CD8-positive, alpha-beta memory T cell (primary cell): ENCODE measurements around the gene EHD3. TPM values are rescaled to one million over a fixed set of nuclear protein-coding genes. Genes with fewer than 3 reads are reported as not detected.

ENCODE experiments used
- CTCF ChIA-PET: fragments of 350-600 bp; sonication (Branson Sonifier 250); formaldehyde crosslinking; loops from one replicate; lab custom pipeline; 2021; ENCODE audit warnings: antibody characterized with exemption; lab: Charles Lee
- POLR2A ChIA-PET: fragments of 350-600 bp; sonication (Branson Sonifier 250); formaldehyde crosslinking; loops from one replicate; lab custom pipeline; 2021; ENCODE audit warnings: antibody characterized with exemption; lab: Charles Lee
- DNase-seq, 5 donors: peaks; one replicate each; pipeline versions ENCODE4 v3.0.0 to v3.0.0-alpha.2; 2020 to 2022; ENCODE audit warnings: mixed read lengths in 1 of 5
- H3K27ac ChIP-seq: one replicate; pipeline ENCODE4 v1.7.0; 2013; ENCODE audit warnings: low read depth, mild to moderate bottlenecking, low read length, moderate library complexity
- H3K27me3 ChIP-seq: 2 replicates; pipeline ENCODE4 v1.7.0; 2013; ENCODE audit warnings: low read length, mild to moderate bottlenecking; ENCODE audit not compliant: insufficient read depth, poor library complexity, severe bottlenecking
- H3K36me3 ChIP-seq: 2 replicates; pipeline ENCODE4 v1.7.0; 2013; ENCODE audit warnings: mild to moderate bottlenecking, low read length, moderate library complexity; ENCODE audit not compliant: insufficient read depth
- H3K4me1 ChIP-seq: 2 replicates; pipeline ENCODE4 v1.7.0; 2013; ENCODE audit warnings: mild to moderate bottlenecking, low read length, moderate library complexity; ENCODE audit not compliant: insufficient read depth
- H3K4me3 ChIP-seq: 2 replicates; pipeline ENCODE4 v1.7.0; 2013; ENCODE audit warnings: mild to moderate bottlenecking, low read length
- H3K9me3 ChIP-seq: 2 replicates; pipeline ENCODE4 v1.7.0; 2013; ENCODE audit warnings: mild to moderate bottlenecking, low read length
- H3K27ac Mint-ChIP-seq, 8 donors: one replicate each; pipeline ENCODE4 v1.8.0; 2020 to 2021; ENCODE audit warnings: mixed read lengths in 8 of 8, mild to moderate bottlenecking in 6 of 8, inconsistent platforms in 3 of 8, moderate library complexity in 3 of 8
- H3K27me3 Mint-ChIP-seq, 2 donors: one replicate each; pipeline ENCODE4 v1.8.0; 2020 to 2021; ENCODE audit warnings: mixed read lengths in 2 of 2, mild to moderate bottlenecking in 1 of 2, moderate library complexity in 1 of 2
- H3K36me3 Mint-ChIP-seq, 3 donors: one replicate each; pipeline ENCODE4 v1.8.0; 2020 to 2021; ENCODE audit warnings: mixed read lengths in 3 of 3, inconsistent platforms in 1 of 3, mild to moderate bottlenecking in 1 of 3
- H3K4me1 Mint-ChIP-seq, 3 donors: one replicate each; pipeline ENCODE4 v1.8.0; 2020 to 2021; ENCODE audit warnings: mixed read lengths in 3 of 3, inconsistent platforms in 1 of 3, mild to moderate bottlenecking in 1 of 3
- H3K4me3 Mint-ChIP-seq, 7 donors: one replicate each; pipeline ENCODE4 v1.8.0; 2020 to 2021; ENCODE audit warnings: mixed read lengths in 7 of 7, mild to moderate bottlenecking in 6 of 7, moderate library complexity in 4 of 7, inconsistent platforms in 2 of 7
- H3K9me3 Mint-ChIP-seq, 5 donors: one replicate each; pipeline ENCODE4 v1.8.0; 2020 to 2022; ENCODE audit warnings: mixed read lengths in 5 of 5, mild to moderate bottlenecking in 3 of 5, moderate library complexity in 2 of 5, inconsistent platforms in 1 of 5
- polyA plus RNA-seq: library from polyadenylated mRNA; unstranded; fragments of 300-500 nt; fragmentation: Illumina TruSeq; gene quantifications from one replicate; pipeline ENCODE4 v1.2.3, GENCODE V29; 2021
- total RNA-seq, 2 experiments: library from RNA; stranded (reverse); gene quantifications; one replicate each; pipeline ENCODE4 v1.2.3, GENCODE V29; 2021

The EHD3 gene
- total and polyA plus RNA-seq, 3 experiments from 2014 or later = 2.3 to 4.3 (median 2.3) TPM

- Mint-ChIP-seq H3K4me1 (peaks cover 17 to 22% (median 17%) of the 10 kb centered on the region in 3 donors), H3K9me3 (no peaks in the 10 kb centered on the region), H3K27me3 (peaks cover 0 to 1% of the 10 kb centered on the region in 2 donors), H3K27ac (no peak overlapping the region), H3K4me3 (no peak overlapping the region), H3K36me3 (peaks cover 3 to 5% (median 4%) of the 10 kb centered on the region in 3 donors)
- Histone ChIP-seq H3K36me3 (no peaks in the 10 kb centered on the region), H3K4me3 (no peak overlapping the region), H3K9me3 (no peaks in the 10 kb centered on the region), H3K27me3 (no peaks in the 10 kb centered on the region), H3K27ac (no peak overlapping the region), H3K4me1 (peaks cover 8% of the 10 kb centered on the region)
- ChIA-PET CTCF (no interaction called here), POLR2A (no interaction called here)
- no peak for DNase-seq
Observed at GRCh38 chr2:31239593-31240177, 5.7 kb downstream of the EHD3 start.

GRCh38 chr2:31240381-31241365 is 6.7 kb downstream of the EHD3 start:
- Histone ChIP-seq H3K4me3 (no peak overlapping the region), H3K27ac (no peak overlapping the region), H3K27me3 (no peaks in the 10 kb centered on the region), H3K4me1 (no peaks in the 10 kb centered on the region), H3K36me3 (no peaks in the 10 kb centered on the region), H3K9me3 (no peaks in the 10 kb centered on the region)
- Mint-ChIP-seq H3K27ac (peak overlapping the region in 2 of 8 donors; percentile 48 to 54), H3K9me3 (no peaks in the 10 kb centered on the region), H3K4me1 (peaks cover 7 to 12% (median 8%) of the 10 kb centered on the region in 3 donors), H3K27me3 (peaks cover 0 to 1% of the 10 kb centered on the region in 2 donors), H3K4me3 (peak overlapping the region in 1 of 7 donors; percentile 23), H3K36me3 (peaks cover 3 to 10% (median 4%) of the 10 kb centered on the region in 3 donors)
- no peak for DNase-seq
- ChIA-PET CTCF (no interaction called here), POLR2A (no interaction called here)

- no peaks in the 10 kb centered on the region for H3K27me3 ChIP-seq
- Mint-ChIP-seq H3K9me3 (no peaks in the 10 kb centered on the region), H3K36me3 (peaks cover 3 to 13% (median 4%) of the 10 kb centered on the region in 3 donors), H3K4me1 (peaks cover 0 to 4% (median 3%) of the 10 kb centered on the region in 3 donors), H3K27ac (no peak overlapping the region), H3K27me3 (peaks cover 0 to 1% of the 10 kb centered on the region in 2 donors), H3K4me3 (no peak overlapping the region)
- ChIA-PET POLR2A (no interaction called here), CTCF (no interaction called here)
- DNase-seq = no peak
- no peaks in the 10 kb centered on the region for H3K4me1 ChIP-seq
- H3K36me3 ChIP-seq = no peaks in the 10 kb centered on the region
- H3K9me3 ChIP-seq = no peaks in the 10 kb centered on the region
- no peak overlapping the region for H3K27ac ChIP-seq
- no peak overlapping the region for H3K4me3 ChIP-seq
Observed at GRCh38 chr2:31241625-31242270, 7.8 kb downstream of the EHD3 start.

- Mint-ChIP-seq H3K4me3 (no peak overlapping the region), H3K4me1 (peaks cover 0 to 4% (median 0%) of the 10 kb centered on the region in 3 donors), H3K36me3 (peaks cover 3 to 19% (median 8%) of the 10 kb centered on the region in 3 donors), H3K9me3 (no peaks in the 10 kb centered on the region), H3K27me3 (peaks cover 0 to 1% of the 10 kb centered on the region in 2 donors), H3K27ac (no peak overlapping the region)
- ChIA-PET POLR2A (no interaction called here), CTCF (no interaction called here)
- H3K9me3 ChIP-seq = no peaks in the 10 kb centered on the region
- H3K36me3 ChIP-seq = no peaks in the 10 kb centered on the region
- no peak overlapping the region for H3K27ac ChIP-seq
- H3K4me1 ChIP-seq = no peaks in the 10 kb centered on the region
- H3K4me3 ChIP-seq = no peak overlapping the region
- no peaks in the 10 kb centered on the region for H3K27me3 ChIP-seq
- DNase-seq = no peak
Observed at GRCh38 chr2:31243053-31243452, 9.1 kb downstream of the EHD3 start.

GRCh38 chr2:31244101-31244500 is 10.1 kb downstream of the EHD3 start:
- Histone ChIP-seq H3K36me3 (no peaks in the 10 kb centered on the region), H3K9me3 (no peaks in the 10 kb centered on the region), H3K27ac (no peak overlapping the region), H3K4me1 (no peaks in the 10 kb centered on the region), H3K27me3 (no peaks in the 10 kb centered on the region), H3K4me3 (no peak overlapping the region)
- no peaks in the 10 kb centered on the region for H3K9me3 Mint-ChIP-seq
- peaks cover 3 to 26% (median 8%) of the 10 kb centered on the region in 3 donors for H3K36me3 Mint-ChIP-seq
- CTCF ChIA-PET = no interaction called here
- no peak overlapping the region for H3K27ac Mint-ChIP-seq
- H3K27me3 Mint-ChIP-seq = no peaks in the 10 kb centered on the region
- H3K4me3 Mint-ChIP-seq = no peak overlapping the region
- H3K4me1 Mint-ChIP-seq = peaks cover 0 to 4% (median 0%) of the 10 kb centered on the region in 3 donors
- POLR2A ChIA-PET = no interaction called here
- no peak for DNase-seq

GRCh38 chr2:31246184-31246852 is 12.4 kb downstream of the EHD3 start:
- no peak overlapping the region for H3K27ac ChIP-seq
- no peak for DNase-seq
- ChIA-PET POLR2A (no interaction called here), CTCF (no interaction called here)
- Mint-ChIP-seq H3K4me1 (peaks cover 0 to 2% (median 0%) of the 10 kb centered on the region in 3 donors), H3K36me3 (peaks cover 6 to 33% (median 8%) of the 10 kb centered on the region in 3 donors), H3K9me3 (no peaks in the 10 kb centered on the region), H3K27me3 (no peaks in the 10 kb centered on the region), H3K4me3 (no peak overlapping the region), H3K27ac (no peak overlapping the region)
- no peaks in the 10 kb centered on the region for H3K9me3 ChIP-seq
- H3K4me3 ChIP-seq = no peak overlapping the region
- H3K4me1 ChIP-seq = no peaks in the 10 kb centered on the region
- H3K27me3 ChIP-seq = no peaks in the 10 kb centered on the region
- no peaks in the 10 kb centered on the region for H3K36me3 ChIP-seq

- CTCF ChIA-PET = no interaction called here
Observed at GRCh38 chr2:31247711-31248110, 13.8 kb downstream of the EHD3 start.

More at GRCh38 chr2:31247711-31248110, 13.8 kb downstream of the EHD3 start:
- Mint-ChIP-seq H3K4me3 (no peak overlapping the region), H3K36me3 (peaks cover 6 to 33% (median 8%) of the 10 kb centered on the region in 3 donors), H3K27me3 (no peaks in the 10 kb centered on the region), H3K27ac (no peak overlapping the region), H3K4me1 (no peaks in the 10 kb centered on the region), H3K9me3 (no peaks in the 10 kb centered on the region)
- Histone ChIP-seq H3K27me3 (no peaks in the 10 kb centered on the region), H3K4me3 (no peak overlapping the region), H3K27ac (no peak overlapping the region), H3K36me3 (no peaks in the 10 kb centered on the region), H3K9me3 (no peaks in the 10 kb centered on the region), H3K4me1 (no peaks in the 10 kb centered on the region)
- POLR2A ChIA-PET = no interaction called here
- no peak for DNase-seq
